ENCODE results near the gene CD99.

The CD99 gene

GRCh38 chrX:2680486-2681348 lies 10.4 kb upstream of the CD99 start:
- no peaks in the 10 kb centered on the region for H3K36me3 ChIP-seq (replicated peaks; ENCODE audit: low read depth, low read length)
- H3K4me1 ChIP-seq (ENCODE audit: low read length), result no peaks in the 10 kb centered on the region
- no peak overlapping the region for H3K27ac ChIP-seq (ENCODE audit: low read length)
- H3K9me3 ChIP-seq (ENCODE audit: insufficient read depth, low read length), result no peaks in the 10 kb centered on the region
- H3K4me2 ChIP-seq (ENCODE audit: low read length), result no peak overlapping the region
- TF ChIP-seq CTCF (IDR thresholded peaks at IDR 0.05; ENCODE audit: low read depth, low read length), result no peak
- no peak for TF ChIP-seq EZH2phosphoT487 (IDR thresholded peaks at IDR 0.05; ENCODE audit: low read depth)
- H3K9ac ChIP-seq (ENCODE audit: low read length), result no peak overlapping the region
- no peak overlapping the region for H2AFZ ChIP-seq (ENCODE audit: low read depth, low read length)
- H3K27me3 ChIP-seq (ENCODE audit: low read depth, low read length), result peaks cover 10% of the 10 kb centered on the region
- no peak overlapping the region for H3K4me3 ChIP-seq (ENCODE audit: low read length)
- H4K20me1 ChIP-seq (ENCODE audit: insufficient read depth, low read length), result no peaks in the 10 kb centered on the region
- no peaks in the 10 kb centered on the region for H3K79me2 ChIP-seq (ENCODE audit: low read length)

DNA sequence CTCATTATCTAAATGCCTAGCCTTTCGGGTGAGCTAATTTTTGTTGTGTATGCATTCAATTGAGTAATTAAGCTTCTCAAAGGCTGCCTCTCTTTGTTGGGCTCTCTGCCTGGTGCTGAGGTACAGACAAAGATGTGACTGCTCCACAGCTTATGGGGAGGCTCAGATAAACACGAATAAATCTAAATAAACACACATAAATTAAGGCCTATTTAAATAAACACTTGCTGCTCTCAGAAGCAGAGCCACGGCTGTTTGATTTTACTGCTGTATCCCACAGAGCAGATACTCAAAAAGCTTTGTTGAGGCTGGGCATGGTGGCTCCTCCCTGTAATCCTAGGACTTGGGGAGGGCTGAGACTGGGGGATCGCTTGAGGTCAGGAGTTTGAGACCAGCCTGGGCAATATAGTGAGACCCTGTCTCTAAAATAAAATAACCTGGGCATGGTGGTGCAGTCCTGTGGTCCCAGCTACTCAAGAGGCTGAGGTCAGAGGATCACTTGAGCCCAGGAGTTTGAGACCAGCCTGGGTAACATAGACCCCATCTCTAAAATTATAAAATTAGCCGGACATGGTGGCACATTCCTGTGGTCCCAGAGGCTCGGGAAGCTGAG lies 8.4 kb upstream of the CD99 start:
- H3K4me3 ChIP-seq (ENCODE audit: low read length), result no peak overlapping the region
- 0 out of 2 replicates have a peak, but pooled peaks cover 4% of the 10 kb centered on the region for H3K27me3 ChIP-seq (ENCODE audit: low read depth, low read length)
- H2AFZ ChIP-seq (ENCODE audit: low read depth, low read length), result no peak overlapping the region
- TF ChIP-seq EZH2phosphoT487 (IDR thresholded peaks at IDR 0.05; ENCODE audit: low read depth), result no peak
- TF ChIP-seq CTCF (IDR thresholded peaks at IDR 0.05; ENCODE audit: low read depth, low read length), result no peak
- H3K9me3 ChIP-seq (ENCODE audit: insufficient read depth, low read length), result no peaks in the 10 kb centered on the region
- no peaks in the 10 kb centered on the region for H3K36me3 ChIP-seq (replicated peaks; ENCODE audit: low read depth, low read length)
- H4K20me1 ChIP-seq (ENCODE audit: insufficient read depth, low read length), result no peaks in the 10 kb centered on the region
- H3K79me2 ChIP-seq (ENCODE audit: low read length), result no peaks in the 10 kb centered on the region
- no peak overlapping the region for H3K9ac ChIP-seq (ENCODE audit: low read length)
- H3K27ac ChIP-seq (ENCODE audit: low read length), result no peak overlapping the region
- H3K4me1 ChIP-seq (ENCODE audit: low read length), result no peaks in the 10 kb centered on the region
- no peak overlapping the region for H3K4me2 ChIP-seq (ENCODE audit: low read length)

DNA sequence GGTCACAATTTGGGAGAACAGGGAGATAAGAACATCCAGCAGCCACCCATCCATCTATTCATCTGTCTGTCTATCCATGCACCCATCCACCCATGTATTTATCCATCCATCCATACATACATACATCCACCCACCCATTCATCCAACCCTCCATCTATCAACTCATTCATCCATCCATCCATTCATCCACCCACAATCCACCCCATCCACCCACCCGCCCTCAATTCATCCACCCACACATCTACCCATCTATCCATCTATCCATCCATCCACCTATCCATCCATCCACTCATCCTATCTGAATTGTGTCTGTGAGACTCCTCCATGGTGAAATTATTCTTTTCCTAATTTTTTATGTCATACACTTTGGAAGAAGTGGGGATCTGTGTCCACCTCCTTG lies 6.8 kb upstream of the CD99 start:
- Histone ChIP-seq H3K36me3 (replicated peaks; ENCODE audit: low read depth, low read length) (no peaks in the 10 kb centered on the region), H3K79me2 (ENCODE audit: low read length) (no peaks in the 10 kb centered on the region), H4K20me1 (ENCODE audit: insufficient read depth, low read length) (no peaks in the 10 kb centered on the region), H3K9me3 (ENCODE audit: insufficient read depth, low read length) (no peaks in the 10 kb centered on the region), H3K4me2 (ENCODE audit: low read length) (no peak overlapping the region), H3K4me1 (ENCODE audit: low read length) (no peaks in the 10 kb centered on the region), H2AFZ (ENCODE audit: low read depth, low read length) (no peak overlapping the region), H3K9ac (ENCODE audit: low read length) (no peak overlapping the region), H3K4me3 (ENCODE audit: low read length) (no peak overlapping the region), H3K27me3 (ENCODE audit: low read depth, low read length) (0 out of 2 replicates have a peak, but pooled peaks cover 4% of the 10 kb centered on the region), H3K27ac (ENCODE audit: low read length) (no peak overlapping the region)
- no peak for TF ChIP-seq EZH2phosphoT487 (IDR thresholded peaks at IDR 0.05; ENCODE audit: low read depth)
- no peak for TF ChIP-seq CTCF (IDR thresholded peaks at IDR 0.05; ENCODE audit: low read depth, low read length)

DNA sequence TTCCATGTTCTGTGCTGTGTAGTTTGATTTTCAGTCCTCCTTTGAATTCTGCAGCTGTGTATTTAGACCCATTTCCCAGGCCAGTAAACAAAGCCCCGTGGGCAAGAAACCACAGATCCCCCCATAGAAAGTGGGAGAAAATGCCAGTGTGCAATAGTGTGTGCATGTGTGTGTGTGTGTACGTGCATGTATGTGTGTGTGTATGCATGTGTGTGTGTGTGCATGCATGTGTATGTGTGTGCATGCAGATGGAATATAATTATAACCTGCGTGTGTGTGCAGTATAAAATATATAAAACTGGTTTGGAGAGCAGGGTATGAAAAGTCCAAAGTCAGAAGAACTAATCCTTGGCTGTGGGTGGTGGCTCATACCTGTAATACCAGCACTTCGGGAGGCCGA lies 5.2 kb upstream of the CD99 start:
- H3K4me2 ChIP-seq (ENCODE audit: low read length), result no peak overlapping the region
- 0 out of 2 replicates have a peak, but pooled peaks cover 4% of the 10 kb centered on the region for H3K27me3 ChIP-seq (ENCODE audit: low read depth, low read length)
- no peaks in the 10 kb centered on the region for H3K9me3 ChIP-seq (ENCODE audit: insufficient read depth, low read length)
- no peak overlapping the region for H3K27ac ChIP-seq (ENCODE audit: low read length)
- no peaks in the 10 kb centered on the region for H4K20me1 ChIP-seq (ENCODE audit: insufficient read depth, low read length)
- H2AFZ ChIP-seq (ENCODE audit: low read depth, low read length), result no peak overlapping the region
- H3K36me3 ChIP-seq (replicated peaks; ENCODE audit: low read depth, low read length), result no peaks in the 10 kb centered on the region
- TF ChIP-seq EZH2phosphoT487 (IDR thresholded peaks at IDR 0.05; ENCODE audit: low read depth) (no peak), CTCF (IDR thresholded peaks at IDR 0.05; ENCODE audit: low read depth, low read length) (no peak)
- H3K4me1 ChIP-seq (ENCODE audit: low read length), result no peaks in the 10 kb centered on the region
- no peak overlapping the region for H3K4me3 ChIP-seq (ENCODE audit: low read length)
- H3K79me2 ChIP-seq (ENCODE audit: low read length), result no peaks in the 10 kb centered on the region
- no peak overlapping the region for H3K9ac ChIP-seq (ENCODE audit: low read length)

Data from OCI-LY3 (cell line).